ENCODE measurements around the gene KCNK2. TPM values are rescaled to one million over a fixed set of nuclear protein-coding genes. Genes with fewer than 3 reads are reported as not detected.

KCNK2 gene
- total RNA-seq, 1 donor from 2014 or later, result 7.4 TPM

- no peak for TF ChIP-seq CTCF (IDR thresholded peaks at IDR 0.05; ENCODE audit: unreplicated experiment)
- Mint-ChIP-seq H3K4me1 (no peaks in the 10 kb centered on the region), H3K27ac (no peak overlapping the region)
These were observed 144.2 kb downstream of the KCNK2 start for GRCh38 chr1:215226757-215227156.

GRCh38 chr1:215228193-215228592, 145.7 kb downstream of the KCNK2 start:
- Mint-ChIP-seq H3K27ac (no peak overlapping the region), H3K36me3 (no peaks in the 10 kb centered on the region), H3K9me3 (no peaks in the 10 kb centered on the region), H3K27me3 (ENCODE audit: low read depth) (no peaks in the 10 kb centered on the region), H3K4me3 (no peak overlapping the region), H3K4me1 (no peaks in the 10 kb centered on the region)
- no peak for DNase-seq (ENCODE audit: low spot score in 2 of 2, unreplicated experiment in 2 of 2)
- no peak for TF ChIP-seq CTCF (IDR thresholded peaks at IDR 0.05; ENCODE audit: unreplicated experiment)

More at GRCh38 chr1:215226757-215227156, 144.2 kb downstream of the KCNK2 start:
- H3K27me3 Mint-ChIP-seq (ENCODE audit: low read depth), result no peaks in the 10 kb centered on the region
- DNase-seq (ENCODE audit: low spot score in 2 of 2, unreplicated experiment in 2 of 2), result no peak
- no peaks in the 10 kb centered on the region for H3K9me3 Mint-ChIP-seq
- no peaks in the 10 kb centered on the region for H3K36me3 Mint-ChIP-seq
- no peak overlapping the region for H3K4me3 Mint-ChIP-seq

GRCh38 chr1:215241451-215241850, 158.9 kb downstream of the KCNK2 start:
- H3K27me3 Mint-ChIP-seq (ENCODE audit: low read depth), result no peaks in the 10 kb centered on the region
- H3K27ac Mint-ChIP-seq, result no peak overlapping the region

GRCh38 chr1:215243345-215244054, 161.0 kb downstream of the KCNK2 start:
- no peak for DNase-seq (ENCODE audit: low spot score in 2 of 2, unreplicated experiment in 2 of 2)
- Mint-ChIP-seq H3K9me3 (no peaks in the 10 kb centered on the region), H3K4me1 (no peaks in the 10 kb centered on the region), H3K27me3 (ENCODE audit: low read depth) (no peaks in the 10 kb centered on the region), H3K27ac (no peak overlapping the region), H3K36me3 (no peaks in the 10 kb centered on the region), H3K4me3 (no peak overlapping the region)
- no peak for TF ChIP-seq CTCF (IDR thresholded peaks at IDR 0.05; ENCODE audit: unreplicated experiment)

More at GRCh38 chr1:215241451-215241850, 158.9 kb downstream of the KCNK2 start:
- H3K36me3 Mint-ChIP-seq, result no peaks in the 10 kb centered on the region
- no peak overlapping the region for H3K4me3 Mint-ChIP-seq
- no peak for DNase-seq (ENCODE audit: low spot score in 2 of 2, unreplicated experiment in 2 of 2)
- TF ChIP-seq CTCF (IDR thresholded peaks at IDR 0.05; ENCODE audit: unreplicated experiment), result no peak
- H3K4me1 Mint-ChIP-seq, result no peaks in the 10 kb centered on the region
- no peaks in the 10 kb centered on the region for H3K9me3 Mint-ChIP-seq

- no peak overlapping the region for H3K4me3 Mint-ChIP-seq
- no peak overlapping the region for H3K27ac Mint-ChIP-seq
- H3K4me1 Mint-ChIP-seq, result no peaks in the 10 kb centered on the region
- peaks cover 4% of the 10 kb centered on the region for H3K27me3 Mint-ChIP-seq (ENCODE audit: low read depth)
- H3K9me3 Mint-ChIP-seq, result peaks cover 8% of the 10 kb centered on the region
- TF ChIP-seq CTCF (IDR thresholded peaks at IDR 0.05; ENCODE audit: unreplicated experiment), result no peak
- H3K36me3 Mint-ChIP-seq, result no peaks in the 10 kb centered on the region
- no peak for DNase-seq (ENCODE audit: low spot score in 2 of 2, unreplicated experiment in 2 of 2)
These were observed 168.4 kb downstream of the KCNK2 start for GRCh38 chr1:215250913-215251312.
